GM21423 (cell line): ENCODE results near the gene HNRNPK.
"Not testable (repeated sequence)": the region's sequence is repeated elsewhere in the genome, so short reads cannot be mapped to it uniquely, and the experiment has no call there.

ENCODE experiments used
- ATAC-seq: cut with Tn5 transposase; IDR thresholded peaks from one replicate; pipeline ENCODE4 v1.9.1; 2021; ENCODE audit warnings: mild to moderate bottlenecking, moderate library complexity; ENCODE audit not compliant: unreplicated experiment

The HNRNPK gene

DNA sequence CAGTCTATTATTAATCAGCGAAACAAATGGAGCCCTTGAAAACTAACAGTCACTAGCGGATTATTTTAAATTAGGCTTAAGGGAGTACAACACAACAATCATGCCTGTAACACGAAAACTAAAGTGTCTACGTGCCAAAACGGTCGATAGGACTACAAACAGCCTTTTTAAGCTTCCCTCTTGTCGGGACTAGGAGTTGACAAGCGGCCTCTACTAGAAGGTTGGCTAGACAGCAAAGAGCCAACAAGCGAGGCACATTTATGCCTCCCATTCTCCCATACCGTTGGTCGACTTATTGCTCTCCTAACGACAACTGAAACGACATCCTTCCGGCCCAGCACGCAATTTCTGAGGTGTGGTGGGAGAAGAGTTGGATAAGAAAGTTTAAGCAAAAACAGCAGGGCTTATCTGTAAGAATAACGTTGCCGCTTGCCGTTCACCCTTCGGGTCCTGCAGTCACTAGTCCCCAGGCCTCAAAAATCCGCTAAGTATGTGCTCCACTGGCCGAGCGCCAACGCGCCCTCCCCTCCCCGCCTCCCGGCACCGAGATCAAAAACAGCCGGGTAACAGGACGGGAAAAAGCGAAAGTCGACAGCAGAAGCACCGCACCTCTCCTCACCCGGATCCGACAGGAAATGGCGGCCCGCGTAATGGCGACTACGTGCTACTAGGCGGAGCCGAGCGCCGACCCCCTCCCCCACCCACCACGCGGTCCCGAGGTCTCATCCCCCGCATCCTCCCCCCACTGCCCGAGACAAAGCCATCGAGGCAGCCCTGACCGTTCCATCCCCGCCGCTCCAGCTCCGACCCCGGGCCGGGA lies 813 bp downstream of the HNRNPK start:
- ATAC-seq: peak; percentile 31

DNA sequence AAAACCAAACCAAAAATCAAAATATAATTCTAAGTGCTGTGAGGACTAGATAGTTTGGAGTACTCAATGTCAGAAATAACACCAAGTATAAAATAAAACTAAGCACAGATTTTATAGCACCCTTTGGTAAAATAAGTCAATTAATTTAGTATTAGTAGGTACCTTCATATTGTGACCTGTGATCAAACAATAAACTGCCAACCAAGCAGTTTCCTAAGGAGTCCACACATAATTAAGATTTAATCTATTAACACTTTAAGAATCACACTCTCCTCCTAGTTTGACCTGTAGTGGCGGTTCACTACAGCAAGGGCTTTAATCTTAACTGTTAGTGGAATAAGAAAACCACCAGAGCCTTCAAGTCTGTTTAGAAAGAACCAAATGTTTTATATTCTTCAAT lies 2.8 kb downstream of the HNRNPK start:
- ATAC-seq: no peak

DNA sequence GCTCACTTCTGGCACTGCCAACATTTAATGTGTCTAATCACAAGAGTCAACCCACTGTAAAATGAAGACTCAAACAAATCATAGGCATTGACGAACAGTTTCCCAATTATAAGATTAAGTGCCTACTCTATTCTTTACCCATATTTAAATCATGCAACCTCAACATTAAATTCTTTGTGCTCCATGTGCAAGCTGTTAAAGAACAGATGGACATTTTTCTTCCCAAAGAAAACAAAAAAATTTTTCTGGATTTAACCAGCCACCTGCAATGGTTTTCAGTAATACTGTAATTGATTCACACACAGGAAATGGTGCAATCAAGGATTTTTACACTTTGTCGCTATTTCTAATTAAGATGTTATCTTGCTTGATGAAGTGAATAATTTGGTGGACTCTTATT lies 3.6 kb downstream of the HNRNPK start:
- no peak for ATAC-seq

DNA sequence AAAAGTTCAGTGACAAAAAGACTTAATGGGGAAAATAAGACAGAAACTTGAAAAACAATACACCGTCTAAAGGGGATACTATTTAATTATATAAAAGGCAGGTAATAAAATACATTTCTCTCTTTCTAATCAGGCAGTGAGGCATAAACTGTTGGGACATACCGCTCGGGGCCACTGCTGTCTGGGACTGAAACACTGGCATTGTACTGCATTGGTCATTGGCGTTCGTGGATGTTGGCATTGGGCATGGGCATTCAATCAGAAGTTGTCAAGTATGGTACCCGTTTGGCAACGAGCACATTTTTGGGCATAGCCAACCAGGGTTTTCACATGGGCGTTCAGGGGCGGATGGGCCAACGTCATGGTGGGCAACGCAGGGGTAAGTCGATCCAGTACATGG lies 4.7 kb downstream of the HNRNPK start:
- no peak for ATAC-seq

DNA sequence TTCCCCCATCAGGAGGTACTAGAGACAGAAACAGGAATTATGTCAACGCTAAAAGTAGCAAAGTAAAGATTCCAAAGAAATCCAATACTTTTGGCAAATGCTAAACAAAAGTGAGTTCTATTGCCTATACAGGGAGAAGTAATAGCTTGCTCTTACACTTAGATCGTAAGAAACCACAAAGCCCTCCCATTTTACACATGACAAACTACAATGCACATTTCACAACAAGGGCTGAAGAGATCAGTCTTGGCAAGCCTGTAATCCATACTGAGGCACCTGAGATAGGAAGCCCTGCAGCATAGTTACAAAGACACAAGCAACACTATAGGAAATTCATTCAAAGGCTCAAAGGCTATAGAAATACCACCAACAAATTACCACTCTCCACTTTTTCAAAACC lies 7.7 kb downstream of the HNRNPK start:
- ATAC-seq: no peak

DNA sequence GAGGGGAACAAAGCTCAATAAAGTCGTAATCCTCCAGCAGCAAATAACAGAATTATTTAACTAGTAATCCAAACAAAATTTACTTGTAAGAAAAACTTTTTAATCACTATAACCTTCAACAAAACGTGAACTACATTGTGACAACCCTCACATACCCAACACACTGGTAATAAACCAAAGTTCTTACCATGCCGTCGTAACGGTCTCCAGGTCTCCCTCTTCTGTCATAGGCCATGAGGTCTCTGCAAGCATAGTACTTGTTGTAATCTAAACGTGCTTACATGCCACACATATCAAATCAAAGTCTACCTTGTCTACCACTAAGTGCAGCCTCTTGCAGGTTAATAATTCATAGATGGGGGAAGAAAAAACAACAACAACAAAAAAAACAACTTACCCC lies 8.5 kb downstream of the HNRNPK start:
- no peak for ATAC-seq

DNA sequence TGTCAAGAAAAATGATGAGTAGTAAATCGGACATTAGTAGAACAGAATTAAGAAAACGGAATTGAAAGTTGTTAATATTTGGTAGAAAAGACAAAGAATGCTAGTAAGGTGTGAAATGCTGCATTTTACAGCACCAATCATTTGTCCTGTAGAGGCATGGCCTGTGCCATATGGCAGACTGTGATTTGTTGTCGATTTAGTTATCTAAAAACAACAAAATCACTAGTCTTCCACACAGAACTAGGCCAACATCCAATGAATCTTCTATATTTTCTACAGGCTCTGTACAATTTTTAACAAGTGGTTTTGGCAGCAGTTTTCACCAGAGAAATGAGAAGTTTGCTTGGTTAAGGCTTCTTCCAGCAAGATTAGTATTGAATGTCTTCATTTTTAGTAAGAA lies 10.4 kb downstream of the HNRNPK start:
- no peak for ATAC-seq

DNA sequence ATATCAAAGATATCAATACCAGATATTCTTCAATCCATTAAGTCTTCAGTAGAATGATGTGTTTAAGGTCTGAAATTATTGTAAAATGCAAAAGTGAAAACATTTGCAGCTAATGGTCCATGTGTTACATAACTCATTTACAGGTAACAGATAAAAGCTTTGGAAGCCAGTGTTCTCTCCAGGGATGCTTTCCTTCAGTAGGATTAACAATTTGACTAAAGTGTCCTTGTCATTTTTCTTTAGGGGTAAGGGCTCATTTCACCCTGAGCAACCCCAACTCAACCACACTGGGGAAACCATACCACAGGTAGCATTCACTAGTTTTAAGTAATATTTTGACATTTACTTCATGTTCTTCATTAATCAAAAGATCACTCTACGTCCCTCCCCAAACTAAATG lies 12.9 kb downstream of the HNRNPK start:
- no peak for ATAC-seq

DNA sequence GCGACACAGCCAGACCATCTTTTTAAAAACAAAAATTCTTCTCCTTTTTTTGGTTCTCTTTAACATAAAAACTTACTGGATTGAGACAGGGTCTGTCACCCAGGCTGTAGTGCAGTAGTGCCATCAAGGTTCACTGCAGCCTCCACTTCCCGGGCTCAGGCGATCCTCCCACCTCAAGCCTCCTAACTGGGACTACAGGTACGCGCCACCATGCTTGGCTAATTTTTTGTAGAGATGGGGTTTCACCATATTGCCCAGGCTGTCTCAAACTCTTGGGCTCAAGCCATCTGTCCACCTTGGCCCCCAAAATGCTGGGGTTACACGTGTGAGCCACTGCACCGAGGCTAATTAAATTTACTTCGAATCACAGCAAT lies 13.8 kb downstream of the HNRNPK start:
- ATAC-seq: no peak

DNA sequence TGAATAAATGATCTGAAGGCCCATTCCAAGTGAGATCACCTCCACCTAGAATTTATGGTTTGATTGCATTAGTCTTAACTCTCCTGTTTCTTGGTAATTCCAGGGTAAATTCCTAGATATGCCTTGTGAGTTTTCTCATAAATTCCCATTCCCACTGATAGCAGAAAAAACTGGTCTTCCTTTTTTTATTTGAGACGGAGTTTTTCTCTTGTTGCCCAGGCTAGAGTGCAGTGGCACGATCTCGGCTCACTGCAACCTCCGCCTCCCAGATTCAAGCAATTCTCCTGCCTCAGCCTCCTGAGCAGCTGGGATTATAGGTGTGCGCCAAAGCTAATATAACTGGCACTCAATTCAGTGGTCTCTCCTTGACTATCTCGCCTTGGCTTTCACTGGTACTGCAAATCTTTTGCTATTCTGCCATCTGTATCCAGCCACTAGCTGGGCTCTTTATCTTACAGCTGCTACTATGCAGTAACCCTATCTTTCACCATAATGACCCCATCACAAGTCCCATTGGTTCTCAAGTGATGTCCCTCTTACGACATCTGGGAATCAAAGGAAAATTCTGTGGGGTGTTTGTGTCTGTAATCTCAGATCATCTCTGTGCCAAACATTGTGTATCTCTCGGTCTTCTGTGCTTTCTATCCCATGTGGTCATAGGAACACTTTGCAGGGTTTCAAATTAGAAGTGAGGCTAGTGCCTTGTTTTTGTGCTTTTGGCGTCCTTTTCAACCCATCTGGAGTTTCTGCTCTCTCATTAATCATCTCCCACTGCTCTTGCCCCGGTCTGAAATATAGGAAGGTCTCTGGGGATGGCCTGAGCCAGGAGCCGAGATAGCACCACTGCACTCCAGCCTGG lies 14.4 kb downstream of the HNRNPK start:
- no peak for ATAC-seq

DNA sequence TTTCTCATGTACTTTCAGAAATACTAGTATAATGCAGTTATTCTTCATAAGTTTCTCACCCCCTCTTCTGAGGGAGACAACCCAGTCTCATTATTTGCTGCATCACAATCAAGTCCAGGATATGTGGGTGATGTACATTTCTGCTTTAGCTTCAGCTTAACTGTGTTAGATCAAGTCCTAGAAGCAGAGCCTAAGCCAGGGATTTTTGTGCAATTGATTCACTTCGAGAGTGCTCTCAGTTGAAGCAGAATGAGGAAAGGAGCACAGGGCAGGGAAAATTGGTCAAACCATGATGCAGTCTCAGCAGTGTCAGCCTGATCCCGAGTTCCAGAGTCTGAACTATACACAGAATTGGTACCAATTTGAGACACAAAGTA lies 15.1 kb downstream of the HNRNPK start:
- ATAC-seq: no peak

DNA sequence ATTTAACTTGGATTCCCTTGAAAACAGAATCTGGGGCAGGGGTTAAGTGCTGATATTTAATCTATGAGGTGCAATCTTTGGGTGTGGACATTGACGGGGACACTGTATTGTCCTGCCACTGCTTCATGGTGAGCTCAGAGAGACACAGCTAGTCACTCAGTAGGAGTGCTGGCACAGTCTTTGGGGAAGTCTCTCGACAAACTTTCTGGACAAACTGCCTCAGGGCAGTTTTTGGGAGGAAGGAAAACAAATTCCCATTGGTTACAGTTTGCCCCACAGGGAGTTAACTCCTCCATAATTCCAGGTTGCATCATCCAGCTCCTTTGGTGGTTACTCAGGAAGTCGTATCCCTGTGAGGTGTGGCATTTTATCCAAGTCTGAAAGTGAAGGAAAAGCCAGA lies 17.9 kb downstream of the HNRNPK start:
- no peak for ATAC-seq

DNA sequence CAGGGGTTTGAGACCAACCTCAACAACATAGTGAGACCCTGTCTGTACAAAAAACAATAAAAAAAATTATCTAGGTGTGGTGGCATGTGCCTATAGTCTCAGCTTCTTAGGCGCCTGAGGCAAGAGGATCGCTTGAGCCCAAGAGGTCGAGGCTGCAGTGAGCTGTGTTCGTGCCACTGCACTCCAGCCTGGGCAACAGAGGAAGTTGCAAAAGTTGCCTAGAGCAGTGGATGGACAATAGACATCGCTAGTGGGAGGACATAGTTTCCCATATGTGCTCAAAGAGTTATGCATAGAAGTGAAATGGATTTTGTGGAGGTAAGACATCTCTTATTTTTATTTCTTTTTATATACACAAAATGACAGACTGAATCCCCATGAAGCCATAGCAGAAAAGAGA lies 19.0 kb downstream of the HNRNPK start:
- no peak for ATAC-seq

DNA sequence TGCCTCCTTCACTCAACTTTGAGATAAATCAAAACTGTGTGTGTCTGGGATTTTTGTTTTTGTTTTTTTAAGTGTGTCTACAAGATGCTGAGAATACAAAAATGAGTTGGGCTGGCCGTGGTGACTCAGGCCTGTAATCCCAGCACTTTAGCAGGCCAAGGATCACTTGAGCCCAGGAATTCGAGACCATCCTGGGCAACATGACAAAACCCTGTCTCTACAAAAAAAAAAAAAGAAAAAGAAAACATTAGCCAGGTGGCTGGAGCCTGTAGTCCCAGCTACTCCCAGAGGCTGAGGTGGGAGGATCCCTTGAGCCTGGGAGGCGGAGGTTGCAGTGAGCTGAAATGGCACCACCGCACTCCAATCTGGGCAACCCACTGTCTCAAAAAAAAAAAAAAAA lies 21.0 kb downstream of the HNRNPK start:
- no peak for ATAC-seq

DNA sequence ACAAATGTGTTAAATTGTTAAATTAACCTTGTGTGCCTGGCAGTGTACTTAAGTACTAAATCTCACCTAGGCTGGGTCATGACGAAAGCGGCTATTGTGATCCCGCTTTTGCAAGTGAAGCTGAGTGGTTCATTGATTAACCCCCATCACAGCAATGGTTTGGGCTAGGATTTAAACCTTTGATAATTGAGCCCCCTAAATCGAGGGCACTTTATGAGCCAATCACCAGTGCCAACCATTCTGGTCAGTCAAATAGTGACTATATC lies 22.8 kb downstream of the HNRNPK start:
- no peak for ATAC-seq

DNA sequence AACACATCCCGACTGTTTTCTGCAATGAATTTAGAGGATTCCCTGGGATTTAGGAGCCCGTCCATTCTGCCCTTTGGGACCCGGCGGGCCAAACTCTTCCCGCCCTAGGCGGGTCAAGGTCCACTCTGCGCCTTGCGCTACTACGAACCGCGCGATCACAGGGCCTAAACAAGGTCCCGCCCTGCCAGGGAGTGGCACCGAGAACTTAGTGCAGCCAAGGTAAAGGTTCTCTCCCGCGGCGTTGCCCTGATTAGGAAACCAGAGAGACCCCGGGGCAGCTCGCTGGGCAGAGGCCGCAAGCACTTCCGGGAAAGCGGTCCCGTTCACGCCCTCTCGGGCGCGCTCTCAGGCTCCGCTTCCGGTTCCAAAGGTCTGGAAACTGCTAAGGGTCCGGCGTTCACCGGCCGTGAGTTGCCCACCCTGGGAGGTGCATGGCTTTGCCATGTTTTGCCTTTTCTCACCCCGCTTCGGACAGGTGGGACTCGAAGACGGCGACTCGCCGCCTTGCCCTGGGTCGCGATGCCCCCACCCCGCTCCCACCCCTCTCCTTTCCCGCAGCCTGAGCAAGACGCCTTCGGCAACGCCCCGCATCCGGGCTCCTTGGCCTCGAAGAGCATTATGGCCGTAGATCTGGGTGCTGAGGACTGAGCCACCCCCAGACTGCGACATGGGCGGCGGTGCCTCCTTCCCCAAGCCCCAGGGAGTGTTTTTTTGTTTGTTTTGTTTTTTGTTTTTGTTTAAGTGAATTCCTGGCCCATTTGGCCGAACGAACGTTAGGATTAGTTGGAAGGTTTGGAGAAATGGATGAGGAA lies 23.4 kb downstream of the HNRNPK start:
- ATAC-seq: peak; percentile 88

DNA sequence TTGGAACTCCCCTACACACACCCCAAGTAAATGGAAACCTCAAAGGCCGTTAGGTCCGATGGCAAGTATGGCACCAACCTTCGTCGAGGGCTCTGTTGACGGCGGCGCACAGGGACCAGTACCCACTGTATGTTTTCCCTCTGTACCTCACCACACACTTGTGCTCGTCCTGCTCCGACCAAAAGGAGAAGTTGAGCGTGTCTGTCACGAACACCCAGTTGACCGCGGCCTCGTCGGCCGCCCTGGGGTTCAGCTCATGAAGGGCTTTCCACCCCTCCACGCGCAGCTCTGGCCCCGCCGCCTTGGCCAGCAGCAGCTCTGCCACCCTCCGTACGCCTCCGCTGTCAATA lies 24.0 kb downstream of the HNRNPK start:
- peak; percentile 55 for ATAC-seq

DNA sequence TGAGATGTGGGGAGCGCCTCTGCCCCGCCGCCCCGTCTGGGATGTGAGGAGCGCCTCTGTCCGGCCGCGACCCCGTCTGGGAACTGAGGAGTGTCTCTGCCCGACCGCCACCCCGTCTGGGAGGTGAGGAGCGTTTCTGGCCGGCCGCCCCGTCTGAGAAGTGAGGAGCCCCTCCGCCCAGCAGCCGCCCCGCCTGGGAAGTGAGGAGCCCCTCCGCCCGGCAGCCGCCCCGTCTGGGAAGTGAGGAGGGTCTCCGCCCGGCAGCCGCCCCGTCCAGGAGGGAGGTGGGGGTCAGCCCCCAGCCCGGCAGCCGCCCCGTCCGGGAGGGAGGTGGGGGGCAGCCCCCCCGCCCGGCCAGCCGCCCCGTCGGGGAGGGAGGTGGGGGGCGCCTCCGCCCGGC lies 31.9 kb downstream of the HNRNPK start:
- ATAC-seq: not testable (repeated sequence)

DNA sequence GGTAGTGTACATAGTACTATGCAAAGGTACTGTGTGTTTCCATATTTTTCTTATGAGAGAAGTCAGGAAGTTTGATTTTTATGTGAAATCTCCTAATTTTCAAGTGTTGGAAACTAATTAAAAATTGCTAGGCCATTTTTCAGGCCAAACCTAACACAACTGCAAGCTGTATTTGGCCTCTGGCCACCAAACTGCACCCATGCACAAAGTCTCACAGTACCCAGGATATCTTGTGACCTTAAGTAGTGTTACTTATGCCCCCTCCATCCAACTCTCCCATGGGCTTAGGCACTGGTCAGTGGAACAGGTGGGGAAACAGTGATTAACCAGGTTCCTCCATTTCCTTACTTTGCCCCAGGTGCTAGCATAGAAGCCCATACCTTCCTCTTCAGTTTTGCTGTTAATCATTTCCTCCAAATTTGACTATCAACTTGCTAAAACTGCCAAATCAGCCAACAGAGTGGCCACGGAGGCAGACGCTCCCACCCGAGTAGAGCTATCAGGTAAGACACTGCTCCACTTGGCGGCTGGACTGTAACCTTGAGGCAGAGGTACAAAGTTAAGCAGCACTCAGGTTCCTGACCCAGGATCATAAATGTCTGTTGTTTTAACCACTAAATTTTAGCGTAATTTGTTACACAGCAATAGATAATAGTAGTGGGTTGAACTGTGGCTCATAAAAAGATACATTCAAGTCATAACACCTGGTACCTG lies 39.3 kb downstream of the HNRNPK start:
- no peak for ATAC-seq

DNA sequence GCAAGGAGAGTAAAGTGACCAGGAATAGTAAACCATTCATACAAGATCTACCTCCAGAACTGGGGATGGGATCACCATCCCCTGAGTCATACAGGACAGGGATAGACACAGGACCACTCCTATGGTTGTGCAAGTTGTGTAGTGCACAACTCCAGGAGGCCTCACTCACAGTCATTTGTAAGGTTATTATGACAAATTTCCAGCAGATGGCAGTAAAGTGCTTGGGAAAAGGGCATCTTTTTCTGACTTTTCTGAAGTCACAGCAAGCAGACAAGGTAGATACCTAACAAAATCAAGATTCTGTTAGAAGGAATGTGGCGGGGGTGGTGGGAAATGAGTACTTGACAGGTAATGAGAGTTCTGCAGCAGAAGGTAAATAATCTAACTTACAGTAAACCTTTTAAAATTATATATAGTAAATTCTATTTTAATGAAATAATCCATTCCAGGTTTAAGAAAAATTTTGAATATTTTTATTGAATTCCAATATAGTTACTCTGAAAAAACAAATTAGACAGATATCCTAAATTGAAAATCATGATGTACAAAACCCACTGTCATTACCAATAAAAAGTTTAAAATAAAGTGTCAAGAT lies 42.1 kb downstream of the HNRNPK start:
- ATAC-seq: peak; percentile 72

DNA sequence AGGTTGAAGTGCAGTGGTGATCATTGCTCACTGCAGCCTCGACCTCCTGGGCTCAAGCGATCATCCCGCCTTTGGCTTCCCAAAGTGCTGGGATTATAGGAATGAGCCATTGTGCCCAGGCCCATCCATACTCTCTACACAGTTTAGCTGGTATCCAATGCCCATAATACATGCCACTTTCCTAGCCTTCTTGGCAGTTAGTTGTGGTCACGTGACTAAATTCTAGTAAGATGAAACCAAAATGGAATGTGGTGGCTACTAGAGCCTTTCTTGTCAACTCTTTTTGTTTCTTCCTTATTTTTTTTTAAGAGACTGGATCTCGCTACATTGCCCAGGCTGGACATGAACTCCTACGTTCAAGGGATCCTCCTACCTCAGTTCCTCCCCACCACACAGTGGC lies 43.5 kb downstream of the HNRNPK start:
- no peak for ATAC-seq
